GM19438 (cell line): Measurements from ENCODE around the gene PKIG.
A peak's percentile ranks its signal among the peaks of the same experiment; 100 is the strongest.

Experiments
- ATAC-seq: cut with Tn5 transposase; IDR thresholded peaks from one replicate; pipeline ENCODE4 v1.9.1; 2021; ENCODE audit warnings: low read depth; ENCODE audit not compliant: unreplicated experiment

PKIG gene

GRCh38 chr20:44593751-44594150, 11.4 kb downstream of the PKIG start:
- no peak for ATAC-seq

DNA sequence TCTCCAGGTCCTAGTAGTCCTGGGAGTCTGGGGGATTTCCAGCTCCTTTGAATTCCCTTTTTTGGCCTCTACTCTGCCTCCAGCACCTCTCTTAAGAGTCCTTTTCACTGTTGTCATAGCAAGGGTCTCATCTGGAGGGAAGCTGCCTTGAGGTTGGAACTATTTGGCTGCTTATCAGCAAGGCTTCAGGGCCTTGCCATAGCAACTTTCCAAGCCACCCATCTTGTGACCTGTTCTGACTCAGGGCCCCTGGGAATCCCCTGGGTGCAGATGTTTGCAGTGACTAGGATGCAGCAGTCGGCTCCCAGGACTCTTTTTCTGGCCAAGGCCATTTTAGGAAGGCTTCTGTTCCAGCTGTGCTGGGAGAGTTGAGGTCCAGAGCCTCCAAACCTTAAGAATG, 12.4 kb downstream of the PKIG start:
- ATAC-seq: no peak

DNA sequence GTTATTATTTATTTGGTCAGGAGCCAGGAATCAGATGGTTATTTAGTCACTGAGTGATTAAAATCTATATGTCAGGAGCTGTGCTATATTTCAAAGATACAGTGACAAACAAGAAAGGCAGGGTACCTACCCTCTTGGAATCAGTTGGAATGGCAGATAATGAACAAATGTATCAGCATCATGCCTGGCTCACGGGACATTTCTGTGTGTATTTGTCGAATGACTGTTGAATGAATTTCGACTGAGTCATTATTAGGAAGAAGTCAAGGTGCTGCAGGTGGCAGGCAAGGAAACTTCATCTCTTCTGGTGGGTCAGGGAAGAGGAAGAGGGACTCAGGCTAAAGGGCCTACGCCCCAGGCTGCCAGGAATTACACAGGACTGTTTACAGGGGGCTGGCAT, 13.6 kb downstream of the PKIG start:
- no peak for ATAC-seq

- ATAC-seq: no peak
Observed at GRCh38 chr20:44596876-44597275, 14.5 kb downstream of the PKIG start.

- ATAC-seq: no peak
Observed at GRCh38 chr20:44597516-44597915, 15.1 kb downstream of the PKIG start.

DNA sequence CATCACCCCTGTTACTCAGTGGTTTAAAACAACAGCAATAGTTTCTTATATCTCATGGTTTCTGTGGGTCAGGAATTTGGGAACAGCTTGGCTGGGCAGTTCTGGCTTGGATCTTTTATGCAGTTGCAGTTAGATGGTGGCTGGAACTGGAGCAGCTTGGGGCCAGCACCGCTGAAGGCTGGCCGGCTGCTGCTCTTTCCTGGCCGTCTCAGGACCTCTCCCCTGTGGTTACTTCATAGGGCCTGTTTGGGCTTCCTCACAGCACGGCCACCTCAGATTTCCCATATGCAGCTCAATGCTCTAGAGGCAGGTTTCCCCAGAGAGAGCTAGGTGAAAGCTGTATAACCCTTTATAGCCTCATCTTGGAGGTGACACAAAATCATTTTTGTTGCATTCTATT, 15.6 kb downstream of the PKIG start:
- no peak for ATAC-seq

- ATAC-seq: no peak
Observed at GRCh38 chr20:44598423-44599305, 16.3 kb downstream of the PKIG start.

DNA sequence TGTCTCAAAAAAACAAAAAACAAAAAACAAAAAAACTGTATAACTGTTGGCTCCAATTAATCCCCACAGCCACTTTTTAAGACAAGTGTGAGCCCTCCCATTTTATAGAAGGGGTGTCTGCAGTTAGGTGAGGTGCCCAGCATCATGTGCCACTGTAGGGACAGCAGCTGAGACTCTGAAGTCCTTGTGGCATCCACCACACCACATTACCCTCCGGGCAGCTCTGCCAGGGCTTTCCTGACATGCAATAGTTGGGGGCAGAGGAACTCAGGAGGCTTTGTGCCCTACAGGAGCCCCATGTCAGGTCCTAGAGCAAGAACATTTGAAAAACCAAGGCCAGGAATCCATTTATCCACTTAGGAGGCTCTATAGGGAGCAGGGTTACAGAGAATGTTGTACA, 17.3 kb downstream of the PKIG start:
- ATAC-seq: no peak

- no peak for ATAC-seq
Observed at GRCh38 chr20:44600301-44600700, 17.9 kb downstream of the PKIG start.

DNA sequence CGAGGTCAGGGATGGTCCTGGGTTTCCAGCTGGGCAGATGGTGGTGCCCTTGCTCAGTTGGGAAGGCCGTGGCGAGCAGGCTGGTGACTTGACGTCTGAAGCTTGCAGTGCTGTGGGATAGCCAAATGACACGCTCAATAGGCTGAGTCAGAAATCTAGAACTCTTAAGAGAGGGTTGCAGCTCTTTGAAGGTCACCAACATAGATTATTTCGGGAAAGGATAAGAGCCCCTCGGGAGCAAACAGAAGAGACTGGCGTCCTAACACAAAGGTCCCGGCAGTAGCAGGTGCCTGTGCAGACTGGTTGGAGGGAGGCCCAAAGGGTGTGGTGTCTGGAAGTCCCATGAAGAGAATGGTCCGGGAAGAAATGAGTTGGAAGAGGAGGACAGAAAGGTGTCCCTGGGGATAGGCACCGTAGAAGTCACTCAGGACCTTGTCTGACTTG, 18.4 kb downstream of the PKIG start:
- ATAC-seq: no peak

GRCh38 chr20:44601236-44601671, 18.9 kb downstream of the PKIG start:
- no peak for ATAC-seq

GRCh38 chr20:44601801-44602204, 19.4 kb downstream of the PKIG start:
- no peak for ATAC-seq

DNA sequence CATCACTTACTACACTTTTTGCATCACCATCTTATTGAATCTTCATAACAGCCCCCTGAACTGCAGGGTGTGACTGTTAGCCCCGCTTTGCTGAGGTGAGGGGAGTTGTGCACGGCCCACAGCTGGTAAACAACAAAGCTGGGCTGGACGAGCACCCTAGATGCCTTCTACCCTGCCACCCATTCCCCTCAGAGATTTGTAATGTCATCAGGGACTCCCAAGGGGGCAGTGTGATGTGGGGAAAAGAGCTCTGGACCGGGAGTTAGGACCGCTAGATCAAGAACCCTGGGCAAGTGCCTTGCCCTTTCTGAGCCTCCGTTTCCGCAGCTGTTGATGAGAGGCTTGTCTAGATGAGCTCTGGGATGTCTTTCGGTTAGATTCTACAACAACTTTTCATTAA, 20.9 kb downstream of the PKIG start:
- ATAC-seq: no peak

DNA sequence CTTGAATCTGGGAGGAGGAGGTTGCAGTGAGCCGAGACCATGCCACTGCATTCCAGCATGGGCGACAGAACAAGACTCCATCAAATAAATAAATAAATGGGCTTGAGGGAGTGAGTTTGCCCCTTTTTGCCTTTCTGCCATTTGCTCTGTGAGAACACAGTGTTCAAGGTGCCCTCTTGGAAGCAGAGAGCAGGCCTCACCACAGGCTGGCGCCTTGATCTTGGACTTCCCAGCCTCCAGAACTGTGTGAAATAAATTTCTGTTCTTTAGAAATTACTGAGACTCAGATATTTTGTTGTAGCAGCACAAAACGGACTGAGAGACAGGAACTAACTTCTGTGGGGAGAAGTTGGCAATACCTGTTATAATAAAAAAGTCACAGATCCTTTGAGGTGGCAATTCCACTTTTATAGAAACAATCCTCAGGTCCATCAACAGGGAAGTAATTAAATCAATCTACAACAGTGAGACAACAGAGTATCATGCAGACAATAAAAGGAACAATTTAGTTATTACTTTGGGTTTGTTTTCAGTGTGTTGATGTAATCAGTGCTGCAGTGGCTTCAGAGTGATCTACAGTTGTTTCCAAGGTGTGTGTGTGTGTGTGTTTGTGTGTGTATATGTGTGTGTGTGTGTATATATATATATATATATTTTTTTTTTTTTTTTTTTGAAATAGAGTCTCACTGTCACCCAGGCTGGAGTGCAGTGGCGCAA, 24.5 kb downstream of the PKIG start:
- ATAC-seq: no peak

GRCh38 chr20:44609006-44609515, 26.7 kb downstream of the PKIG start:
- no peak for ATAC-seq

DNA sequence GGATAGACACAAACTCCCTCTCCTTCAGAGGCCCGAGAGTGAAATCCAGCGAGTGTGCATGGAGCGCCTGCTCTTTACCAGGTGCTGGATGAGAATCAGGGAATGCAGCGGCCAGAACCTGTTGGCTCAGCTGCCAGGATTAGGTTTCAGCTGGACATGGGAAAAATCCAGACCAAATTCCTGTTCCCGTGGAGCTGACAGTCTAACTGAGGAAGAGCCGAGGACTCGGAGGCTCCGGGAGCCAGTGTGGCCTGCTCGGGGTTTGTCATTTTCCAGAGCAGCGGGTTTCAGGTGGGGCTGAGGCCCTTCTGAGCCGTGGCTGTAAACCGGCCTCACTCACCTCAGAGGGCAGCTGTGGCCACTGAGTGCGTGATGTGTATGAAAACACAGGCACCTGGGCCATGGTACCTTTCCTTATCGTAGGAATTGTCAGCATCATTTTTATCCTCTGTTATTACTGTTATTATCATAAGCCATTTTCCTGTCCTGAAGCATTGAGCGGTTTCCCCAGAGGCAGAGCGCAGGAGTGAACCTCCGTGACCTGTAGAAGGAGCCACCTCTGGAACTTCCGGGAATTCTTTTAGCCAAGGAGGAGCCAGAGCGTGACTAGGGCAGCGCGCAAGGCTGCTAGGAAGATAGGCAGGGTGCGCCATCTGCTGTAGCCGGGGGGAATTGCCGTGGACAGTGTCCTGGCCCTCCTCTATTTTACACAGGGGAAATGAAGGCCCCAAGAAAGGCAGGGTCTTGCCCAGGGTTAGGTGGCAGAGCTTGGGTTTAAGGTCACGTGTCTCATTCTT, 27.3 kb downstream of the PKIG start:
- peak; percentile 86 for ATAC-seq

- peak; percentile 18 for ATAC-seq
Observed at GRCh38 chr20:44610313-44610962, 28.1 kb downstream of the PKIG start.

GRCh38 chr20:44613575-44613974, 31.2 kb downstream of the PKIG start:
- ATAC-seq: no peak

DNA sequence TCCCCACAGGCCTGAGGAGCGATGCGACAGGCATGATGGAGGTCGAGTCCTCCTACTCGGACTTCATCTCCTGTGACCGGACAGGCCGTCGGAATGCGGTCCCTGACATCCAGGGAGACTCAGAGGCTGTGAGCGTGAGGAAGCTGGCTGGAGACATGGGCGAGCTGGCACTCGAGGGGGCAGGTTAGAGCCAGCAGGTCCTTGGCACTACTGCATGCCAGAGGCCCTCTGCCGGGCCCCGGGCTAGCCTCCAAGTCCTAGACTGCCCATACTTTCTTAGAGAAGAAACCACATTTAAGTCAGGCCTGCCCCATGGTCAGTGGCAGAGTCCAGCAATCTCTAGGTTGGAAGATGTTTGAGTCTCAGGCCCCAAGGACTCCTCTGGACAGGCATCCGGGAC, 32.1 kb downstream of the PKIG start:
- no peak for ATAC-seq

DNA sequence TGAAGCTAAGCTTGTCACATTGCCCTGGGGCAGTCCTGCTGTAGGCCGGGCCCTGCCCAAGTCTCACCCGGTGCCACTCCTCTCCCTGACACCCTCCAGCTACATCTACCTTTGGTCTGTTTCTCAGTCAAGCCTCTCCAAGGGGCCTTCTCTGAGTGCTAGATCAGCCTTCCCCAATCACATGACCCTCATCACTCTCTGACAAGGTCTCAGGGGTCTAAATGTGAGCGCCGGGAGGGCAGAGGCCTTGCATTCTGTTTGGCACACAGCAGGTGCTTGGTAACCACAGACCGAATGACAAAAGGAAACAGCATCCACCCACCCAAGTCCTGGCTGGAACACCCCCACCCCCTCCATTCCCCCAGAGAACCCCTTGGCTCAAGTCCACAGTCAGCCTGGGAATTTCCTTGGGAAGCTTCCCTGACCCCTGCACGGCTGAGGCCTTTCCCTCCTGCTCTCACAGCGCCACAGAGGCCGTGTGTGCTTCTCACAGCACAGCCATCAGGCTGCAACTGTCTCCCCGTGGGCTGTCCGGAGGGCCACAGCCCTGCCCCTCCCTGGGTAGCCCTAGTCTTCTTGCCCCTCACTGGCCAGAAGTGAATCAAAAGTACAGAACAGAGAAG, 32.9 kb downstream of the PKIG start:
- ATAC-seq: no peak
